GM20431 (cell line): ENCODE measurements around the gene TBR1.

Experiments
- in situ Hi-C: fragments of 300-500 bp; cut with MseI, MboI; formaldehyde crosslinking; loops from one replicate; pipeline ENCODE4 v1.15.0; 2020; ENCODE audit warnings: low sequenced_read_pairs; ENCODE audit not compliant: unreplicated experiment

TBR1 gene

GRCh38 chr2:161414042-161415033 lies 1.8 kb upstream of the TBR1 start:
- in situ Hi-C loops = no loop called here

GRCh38 chr2:161415034-161415986 lies 787 bp upstream of the TBR1 start:
- in situ Hi-C loops = no loop called here

- in situ Hi-C loops = no loop called here
Observed at GRCh38 chr2:161416708-161417437, 776 bp downstream of the TBR1 start.

- in situ Hi-C loops = no loop called here
Observed at GRCh38 chr2:161417438-161418274, 1.6 kb downstream of the TBR1 start.

- in situ Hi-C loops = no loop called here
Observed at GRCh38 chr2:161418275-161418714, 2.2 kb downstream of the TBR1 start.

GRCh38 chr2:161418715-161419637 lies 2.9 kb downstream of the TBR1 start:
- in situ Hi-C loops = no loop called here

GRCh38 chr2:161419638-161420190 lies 3.6 kb downstream of the TBR1 start:
- in situ Hi-C loops = no loop called here

- in situ Hi-C loops = no loop called here
Observed at GRCh38 chr2:161420406-161421074, 4.4 kb downstream of the TBR1 start.

GRCh38 chr2:161421686-161422085 lies 5.6 kb downstream of the TBR1 start:
- in situ Hi-C loops = no loop called here

- in situ Hi-C loops = no loop called here
Observed at GRCh38 chr2:161422816-161423403, 6.8 kb downstream of the TBR1 start.

- in situ Hi-C loops = no loop called here
Observed at GRCh38 chr2:161423421-161424393, 7.6 kb downstream of the TBR1 start.

GRCh38 chr2:161424394-161424769 lies 8.3 kb downstream of the TBR1 start:
- in situ Hi-C loops = no loop called here

GRCh38 chr2:161424891-161425727 lies 9.0 kb downstream of the TBR1 start:
- in situ Hi-C loops = no loop called here

GRCh38 chr2:161425728-161426454 lies 9.8 kb downstream of the TBR1 start:
- in situ Hi-C loops = no loop called here
